Kidney epithelial cell (primary cell): ENCODE data around the gene ZKSCAN2. TPM values are rescaled to one million over a fixed set of nuclear protein-coding genes. Genes with fewer than 3 reads are reported as not detected.

Source experiments
- DNase-seq: peaks from one replicate; pipeline ENCODE4 v3.0.0-alpha.2; 2010; ENCODE audit warnings: low read depth
- H3K27me3 ChIP-seq: 2 replicates; pipeline ENCODE4 v1.6.0; 2011; ENCODE audit warnings: low read length; ENCODE audit not compliant: control insufficient read depth, insufficient read depth
- H3K36me3 ChIP-seq: 2 replicates; pipeline ENCODE4 v1.5.1; 2011; ENCODE audit warnings: low read length; ENCODE audit not compliant: control insufficient read depth, insufficient read depth
- H3K4me3 ChIP-seq: 2 replicates; pipeline ENCODE4 v1.5.1; 2011; ENCODE audit warnings: low read depth, mild to moderate bottlenecking, control low read depth, low read length
- total RNA-seq: library from RNA; depleted of rRNA; stranded (reverse); fragments of >200 nt; gene quantifications from 2 replicates; pipeline ENCODE4 v1.2.3, GENCODE V29; 2015
- TF ChIP-seq, protein P1 (sequence below): IDR thresholded peaks from 2 replicates; pipeline ENCODE4 v1.5.1; 2011; ENCODE audit warnings: mild to moderate bottlenecking, moderate library complexity, low read length, control low read depth, inconsistent platforms; ENCODE audit not compliant: insufficient read depth, poor library complexity, severe bottlenecking

Gene ZKSCAN2
- total RNA-seq, 1 donor from 2014 or later: 9.0 TPM

DNA sequence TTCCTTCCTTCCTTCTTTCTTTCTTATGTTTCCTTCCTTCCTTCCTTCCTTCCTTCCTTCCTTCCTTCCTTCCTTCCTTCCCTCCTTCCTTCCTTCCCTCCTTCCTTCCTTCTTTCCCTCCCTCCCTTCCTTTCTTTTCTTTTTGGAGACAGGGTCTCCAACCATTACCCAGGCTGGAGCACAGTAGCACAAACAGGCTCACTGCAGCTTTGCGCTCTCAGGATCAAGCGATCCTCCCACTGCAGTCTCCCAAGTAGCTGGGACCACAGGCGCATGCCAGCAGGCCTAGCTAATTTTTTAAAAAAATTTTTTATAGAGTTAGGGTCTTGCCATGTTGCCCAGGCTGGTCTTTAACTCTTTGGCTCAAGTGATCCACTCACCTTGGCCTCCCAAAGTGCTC, 31.8 kb upstream of the ZKSCAN2 start:
- Histone ChIP-seq H3K36me3 (no peaks in the 10 kb centered on the region), H3K4me3 (no peak overlapping the region), H3K27me3 (no peaks in the 10 kb centered on the region)
- TF ChIP-seq, protein P1, sequence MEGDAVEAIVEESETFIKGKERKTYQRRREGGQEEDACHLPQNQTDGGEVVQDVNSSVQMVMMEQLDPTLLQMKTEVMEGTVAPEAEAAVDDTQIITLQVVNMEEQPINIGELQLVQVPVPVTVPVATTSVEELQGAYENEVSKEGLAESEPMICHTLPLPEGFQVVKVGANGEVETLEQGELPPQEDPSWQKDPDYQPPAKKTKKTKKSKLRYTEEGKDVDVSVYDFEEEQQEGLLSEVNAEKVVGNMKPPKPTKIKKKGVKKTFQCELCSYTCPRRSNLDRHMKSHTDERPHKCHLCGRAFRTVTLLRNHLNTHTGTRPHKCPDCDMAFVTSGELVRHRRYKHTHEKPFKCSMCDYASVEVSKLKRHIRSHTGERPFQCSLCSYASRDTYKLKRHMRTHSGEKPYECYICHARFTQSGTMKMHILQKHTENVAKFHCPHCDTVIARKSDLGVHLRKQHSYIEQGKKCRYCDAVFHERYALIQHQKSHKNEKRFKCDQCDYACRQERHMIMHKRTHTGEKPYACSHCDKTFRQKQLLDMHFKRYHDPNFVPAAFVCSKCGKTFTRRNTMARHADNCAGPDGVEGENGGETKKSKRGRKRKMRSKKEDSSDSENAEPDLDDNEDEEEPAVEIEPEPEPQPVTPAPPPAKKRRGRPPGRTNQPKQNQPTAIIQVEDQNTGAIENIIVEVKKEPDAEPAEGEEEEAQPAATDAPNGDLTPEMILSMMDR: no peak
- DNase-seq: no peak

DNA sequence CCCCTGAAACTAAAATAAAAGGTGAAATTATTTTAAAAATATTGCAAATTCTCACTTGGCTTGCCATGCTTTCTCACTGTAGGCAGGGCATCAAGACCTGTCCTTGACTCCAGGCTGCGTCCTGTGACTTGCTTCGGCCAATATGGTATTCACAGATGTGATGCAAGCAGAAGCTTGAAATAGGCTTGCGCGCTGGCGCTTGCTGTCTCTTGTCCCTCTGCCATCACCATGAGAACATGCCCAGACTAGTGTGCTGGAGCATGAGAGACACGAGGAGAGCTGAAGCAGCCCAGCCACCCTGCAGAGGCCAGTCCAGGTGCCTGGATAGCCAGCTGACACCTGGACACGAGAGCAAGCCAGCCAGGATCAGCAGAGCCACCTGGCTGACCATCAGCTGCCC, 21.8 kb upstream of the ZKSCAN2 start:
- TF ChIP-seq, protein P1: no peak
- H3K36me3 ChIP-seq: no peaks in the 10 kb centered on the region
- DNase-seq: no peak
- no peaks in the 10 kb centered on the region for H3K27me3 ChIP-seq
- no peak overlapping the region for H3K4me3 ChIP-seq

DNA sequence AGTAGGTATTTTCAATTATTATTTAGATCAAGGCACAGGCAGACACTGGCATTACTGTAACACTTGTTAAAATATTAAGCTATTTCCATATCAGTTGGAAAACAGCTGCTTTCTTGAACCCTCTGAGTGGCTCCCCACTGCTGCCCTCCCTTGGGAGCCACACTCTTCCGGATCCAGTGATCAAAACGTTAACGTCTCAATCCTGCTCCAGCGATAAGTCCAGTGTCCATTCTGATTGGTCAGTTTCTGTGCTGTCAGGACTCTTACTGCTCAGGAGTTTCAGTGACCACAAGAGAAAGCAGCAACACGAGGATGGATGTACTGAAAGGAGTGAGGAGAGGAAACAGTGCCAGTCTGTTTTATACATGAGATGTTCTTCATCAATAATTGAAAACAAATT, 13.8 kb upstream of the ZKSCAN2 start:
- Histone ChIP-seq H3K4me3 (no peak overlapping the region), H3K27me3 (no peaks in the 10 kb centered on the region), H3K36me3 (no peaks in the 10 kb centered on the region)
- TF ChIP-seq, protein P1: no peak
- no peak for DNase-seq

DNA sequence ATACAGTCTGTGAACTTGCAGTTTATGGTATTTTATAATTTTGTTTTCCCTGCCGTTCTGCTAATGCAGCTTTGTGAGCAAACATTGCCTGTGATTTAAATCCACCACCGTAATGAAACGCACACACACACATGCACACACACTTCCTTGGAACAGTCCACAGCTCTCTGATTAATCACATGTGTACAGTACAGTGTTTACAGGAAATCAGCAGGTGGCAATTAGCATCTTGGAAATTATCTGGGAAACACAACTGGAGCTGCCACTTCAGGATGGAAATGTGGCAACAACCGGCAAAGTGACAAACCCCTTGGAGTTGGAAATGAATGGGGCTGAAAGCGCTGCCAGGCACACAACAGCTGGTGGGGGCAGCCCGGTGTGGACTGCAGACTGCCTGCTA, 12.9 kb upstream of the ZKSCAN2 start:
- no peaks in the 10 kb centered on the region for H3K27me3 ChIP-seq
- TF ChIP-seq, protein P1: no peak
- H3K4me3 ChIP-seq: no peak overlapping the region
- DNase-seq: no peak
- no peaks in the 10 kb centered on the region for H3K36me3 ChIP-seq

DNA sequence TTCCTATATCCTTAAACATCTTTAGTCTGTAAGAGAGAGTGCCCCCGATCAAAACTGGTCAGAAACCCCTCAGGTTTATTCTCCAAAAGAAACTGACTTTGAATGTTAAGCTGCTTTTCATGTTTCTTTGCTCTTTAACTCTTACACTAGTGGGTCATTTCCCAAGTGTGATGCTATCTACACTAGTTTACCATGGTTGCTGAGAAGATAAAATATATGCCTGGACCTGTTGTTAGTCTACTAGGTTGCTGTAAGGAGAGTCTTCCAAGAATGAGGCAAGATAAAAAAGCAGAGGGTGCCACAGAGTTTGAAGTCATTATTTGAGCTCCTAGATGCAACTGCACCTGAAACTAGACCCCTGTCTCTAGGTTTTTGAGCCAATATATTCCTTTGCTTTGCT, 12.2 kb upstream of the ZKSCAN2 start:
- no peaks in the 10 kb centered on the region for H3K27me3 ChIP-seq
- no peaks in the 10 kb centered on the region for H3K36me3 ChIP-seq
- H3K4me3 ChIP-seq: no peak overlapping the region
- no peak for DNase-seq
- TF ChIP-seq, protein P1: no peak

DNA sequence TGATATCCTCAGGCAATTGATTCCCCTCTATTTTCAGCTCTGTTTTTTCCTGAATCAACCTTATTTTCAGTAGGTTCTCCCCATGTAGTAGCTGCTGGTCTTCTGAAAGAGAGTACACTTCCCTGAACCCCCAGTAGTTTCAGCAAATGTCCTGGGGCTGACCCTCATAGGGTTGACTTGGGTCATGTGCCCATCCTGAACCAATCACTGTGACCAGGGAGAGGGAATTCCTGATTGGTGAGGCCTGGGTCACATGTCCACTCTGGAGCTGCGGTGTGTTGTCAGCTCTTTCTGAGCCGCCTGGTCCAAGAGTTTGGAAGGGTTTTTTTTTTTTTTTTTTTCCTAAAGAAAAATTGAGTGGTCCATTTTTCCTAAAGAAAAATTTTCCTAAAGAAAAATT, 8.3 kb upstream of the ZKSCAN2 start:
- Histone ChIP-seq H3K27me3 (no peaks in the 10 kb centered on the region), H3K4me3 (no peak overlapping the region), H3K36me3 (no peaks in the 10 kb centered on the region)
- TF ChIP-seq, protein P1: no peak
- DNase-seq: no peak
